Measurements from ENCODE around the gene SLC43A2.

DNA sequence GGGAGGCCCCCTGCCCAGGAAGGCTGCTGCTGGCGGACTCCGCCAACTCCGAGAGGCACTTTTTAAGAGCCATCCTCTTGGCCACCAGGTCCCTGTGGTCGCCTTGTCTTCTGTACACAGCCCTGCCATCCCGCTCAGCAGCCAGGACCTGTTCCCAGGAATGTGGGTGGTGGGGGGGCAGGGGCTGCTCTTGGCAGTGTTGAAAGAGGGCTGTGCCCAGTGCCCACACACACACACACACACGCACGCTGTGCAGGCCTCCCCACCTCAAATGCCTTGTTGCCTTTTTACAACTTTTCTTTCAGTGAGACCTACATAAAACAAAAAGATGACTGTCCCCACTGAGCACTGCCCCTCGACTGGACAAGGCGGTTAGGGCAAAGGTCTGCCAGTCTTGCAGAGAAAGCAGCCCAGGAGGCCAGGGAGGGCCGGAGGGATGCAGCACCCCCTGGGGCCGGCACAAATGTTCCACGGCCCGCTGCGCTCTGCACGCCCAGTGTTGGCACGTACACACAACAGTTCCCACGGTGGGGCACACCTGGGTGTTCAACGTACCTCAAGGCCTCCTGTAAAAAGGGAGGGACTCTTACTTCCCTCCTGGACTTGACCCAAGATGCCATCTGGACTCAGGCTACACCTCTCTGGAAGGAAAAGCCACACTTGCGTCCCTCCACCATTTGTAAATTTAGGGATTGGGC, 47.5 kb downstream of the SLC43A2 start:
- TF ChIP-seq CTCF (IDR thresholded peaks at IDR 0.05) (no peak), POLR2AphosphoS5 (IDR thresholded peaks at IDR 0.05) (no peak), POLR2A (IDR thresholded peaks at IDR 0.05) (no peak)

Measured in sigmoid colon (tissue), 4 donors.